22Rv1 (cell line): Measurements from ENCODE around the gene SLCO3A1.

Experiments
- CTCF ChIP-seq: fragments of 450-650 bp; IDR thresholded peaks from 2 replicates; pipeline ENCODE4 v1.5.1; 2017; ENCODE audit warnings: mild to moderate bottlenecking
- ZFX ChIP-seq: fragments of 450-650 bp; IDR thresholded peaks from 2 replicates; pipeline ENCODE4 v1.6.1; 2017; ENCODE audit warnings: antibody characterized with exemption, borderline replicate concordance

DNA sequence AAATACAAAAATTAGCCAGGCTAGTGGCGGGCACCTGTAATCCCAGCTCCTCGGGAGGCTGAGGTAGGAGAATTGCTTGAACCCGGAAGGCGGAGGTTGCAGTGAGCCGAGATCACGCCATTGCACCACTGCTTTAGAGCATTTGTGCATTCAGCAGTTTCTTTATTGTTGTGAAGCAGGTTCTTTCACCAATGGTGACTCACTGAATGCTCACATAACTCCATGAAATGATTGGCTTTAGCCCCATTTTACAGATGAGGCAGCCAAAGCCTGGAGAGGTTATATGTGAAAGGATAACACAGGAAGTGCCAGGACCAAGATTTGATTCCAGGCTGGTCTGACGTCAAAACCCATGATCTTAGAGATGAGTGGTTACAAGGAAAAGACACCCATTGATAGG lies 195.2 kb downstream of the SLCO3A1 start:
- TF ChIP-seq CTCF (no peak), ZFX (no peak)
